Upper lobe of right lung (tissue), 1 donor: ENCODE results near the gene FOXN3. TPM values are rescaled to one million over a fixed set of nuclear protein-coding genes. Genes with fewer than 3 reads are reported as not detected.

Experiments
- ATAC-seq: fragments of 200-7000 bp; cut with Tn5 transposase; one replicate; pipeline ENCODE4 v1.9.1; 2020; ENCODE audit warnings: mild to moderate bottlenecking, moderate library complexity
- DNase-seq: peaks from one replicate; pipeline ENCODE4 v3.0.0-alpha.2; 2020
- H3K27ac ChIP-seq: fragments of 200-600 bp; one replicate; pipeline ENCODE4 v1.8.0; 2022
- H3K27me3 ChIP-seq: fragments of 200-600 bp; one replicate; pipeline ENCODE4 v1.8.0; 2022; ENCODE audit warnings: mild to moderate bottlenecking
- H3K36me3 ChIP-seq: fragments of 200-600 bp; one replicate; pipeline ENCODE4 v1.8.0; 2022
- H3K4me1 ChIP-seq: fragments of 200-600 bp; one replicate; pipeline ENCODE4 v1.8.0; 2022
- H3K4me3 ChIP-seq: fragments of 200-600 bp; one replicate; pipeline ENCODE4 v1.8.0; 2022; ENCODE audit warnings: mild to moderate bottlenecking
- H3K9me3 ChIP-seq: fragments of 200-600 bp; one replicate; pipeline ENCODE4 v1.8.0; 2022
- CTCF ChIP-seq: fragments of 200-600 bp; IDR thresholded peaks from one replicate; pipeline ENCODE4 v1.8.0; 2022; ENCODE audit warnings: antibody characterized with exemption
- intact Hi-C: fragments of 100-400 bp; cut with DNase I; formaldehyde crosslinking; loops from one replicate; pipeline ENCODE4 v1.11.0; 2022
- total RNA-seq: library from RNA; stranded (reverse); fragmentation: NEBNext Ultra II Directional; extraction: Animal tissue kit (Norgen Biotek cat#: 25700); gene quantifications from one replicate; pipeline ENCODE4 v1.2.1, GENCODE V29; 2021
- donor health status: DM: no; HTN: yes; CAD: no; lungs with severe emphysema.

The FOXN3 gene
- total RNA-seq, 1 donor from 2014 or later, result 103 TPM

- H3K4me1 ChIP-seq, result peaks cover 17% of the 10 kb centered on the region
These were observed 28.9 kb downstream of the FOXN3 start for GRCh38 chr14:89387922-89388685.

GRCh38 chr14:89386212-89386886, 30.7 kb downstream of the FOXN3 start:
- Histone ChIP-seq H3K27ac (no peak overlapping the region), H3K27me3 (no peaks in the 10 kb centered on the region), H3K4me1 (peaks cover 17% of the 10 kb centered on the region), H3K36me3 (no peaks in the 10 kb centered on the region), H3K4me3 (no peak overlapping the region), H3K9me3 (no peaks in the 10 kb centered on the region)
- intact Hi-C loops, result no loop called here
- ATAC-seq (no peak), DNase-seq (no peak)
- TF ChIP-seq CTCF, result no peak

More at GRCh38 chr14:89387922-89388685, 28.9 kb downstream of the FOXN3 start:
- Histone ChIP-seq H3K27ac (no peak overlapping the region), H3K36me3 (no peaks in the 10 kb centered on the region), H3K4me3 (no peak overlapping the region), H3K27me3 (no peaks in the 10 kb centered on the region), H3K9me3 (no peaks in the 10 kb centered on the region)
- DNase-seq (no peak), ATAC-seq (no peak)
- TF ChIP-seq CTCF, result no peak
- intact Hi-C loops, result no loop called here

- ATAC-seq (no peak), DNase-seq (no peak)
- no peak overlapping the region for H3K4me3 ChIP-seq
- H3K27me3 ChIP-seq, result no peaks in the 10 kb centered on the region
- TF ChIP-seq CTCF, result no peak
- H3K9me3 ChIP-seq, result no peaks in the 10 kb centered on the region
- H3K27ac ChIP-seq, result no peak overlapping the region
- H3K36me3 ChIP-seq, result no peaks in the 10 kb centered on the region
- intact Hi-C loops, result no loop called here
- H3K4me1 ChIP-seq, result peaks cover 17% of the 10 kb centered on the region
These were observed 32.4 kb downstream of the FOXN3 start for GRCh38 chr14:89384636-89385035.

- Histone ChIP-seq H3K27me3 (no peaks in the 10 kb centered on the region), H3K36me3 (no peaks in the 10 kb centered on the region), H3K4me3 (no peak overlapping the region), H3K4me1 (peaks cover 17% of the 10 kb centered on the region), H3K27ac (no peak overlapping the region), H3K9me3 (no peaks in the 10 kb centered on the region)
- intact Hi-C loops, result no loop called here
- ATAC-seq (no peak), DNase-seq (no peak)
- TF ChIP-seq CTCF, result no peak
These were observed 33.0 kb downstream of the FOXN3 start for GRCh38 chr14:89384023-89384422.

GRCh38 chr14:89382901-89383845, 33.9 kb downstream of the FOXN3 start:
- H3K27ac ChIP-seq, result no peak overlapping the region
- no peaks in the 10 kb centered on the region for H3K27me3 ChIP-seq
- TF ChIP-seq CTCF, result no peak
- H3K4me3 ChIP-seq, result no peak overlapping the region
- ATAC-seq (no peak), DNase-seq (no peak)
- H3K4me1 ChIP-seq, result peaks cover 12% of the 10 kb centered on the region
- intact Hi-C loops, result no loop called here
- no peaks in the 10 kb centered on the region for H3K9me3 ChIP-seq
- no peaks in the 10 kb centered on the region for H3K36me3 ChIP-seq
